ENCODE results near the gene PRDM10.

The PRDM10 gene

DNA sequence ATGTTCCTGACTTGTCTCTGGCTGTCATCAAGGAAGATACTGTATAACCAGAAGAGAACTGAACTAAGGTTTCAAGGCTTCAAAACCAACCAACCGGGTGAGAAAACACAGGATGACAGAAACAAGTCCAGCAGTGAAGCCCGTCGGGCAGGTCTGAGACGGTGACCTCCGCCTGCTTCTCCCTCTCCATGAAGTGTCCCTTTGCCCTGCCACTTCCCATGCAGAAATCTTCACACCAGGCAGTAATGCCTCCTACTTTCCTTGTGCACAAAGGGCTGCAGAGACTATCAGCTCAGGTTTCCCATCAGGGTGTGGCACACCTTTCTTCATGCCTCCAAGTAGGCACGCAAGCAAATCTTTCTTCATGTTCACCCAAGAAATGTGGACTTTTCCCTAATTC lies 24.2 kb downstream of the PRDM10 start:
- TF ChIP-seq, protein P1, sequence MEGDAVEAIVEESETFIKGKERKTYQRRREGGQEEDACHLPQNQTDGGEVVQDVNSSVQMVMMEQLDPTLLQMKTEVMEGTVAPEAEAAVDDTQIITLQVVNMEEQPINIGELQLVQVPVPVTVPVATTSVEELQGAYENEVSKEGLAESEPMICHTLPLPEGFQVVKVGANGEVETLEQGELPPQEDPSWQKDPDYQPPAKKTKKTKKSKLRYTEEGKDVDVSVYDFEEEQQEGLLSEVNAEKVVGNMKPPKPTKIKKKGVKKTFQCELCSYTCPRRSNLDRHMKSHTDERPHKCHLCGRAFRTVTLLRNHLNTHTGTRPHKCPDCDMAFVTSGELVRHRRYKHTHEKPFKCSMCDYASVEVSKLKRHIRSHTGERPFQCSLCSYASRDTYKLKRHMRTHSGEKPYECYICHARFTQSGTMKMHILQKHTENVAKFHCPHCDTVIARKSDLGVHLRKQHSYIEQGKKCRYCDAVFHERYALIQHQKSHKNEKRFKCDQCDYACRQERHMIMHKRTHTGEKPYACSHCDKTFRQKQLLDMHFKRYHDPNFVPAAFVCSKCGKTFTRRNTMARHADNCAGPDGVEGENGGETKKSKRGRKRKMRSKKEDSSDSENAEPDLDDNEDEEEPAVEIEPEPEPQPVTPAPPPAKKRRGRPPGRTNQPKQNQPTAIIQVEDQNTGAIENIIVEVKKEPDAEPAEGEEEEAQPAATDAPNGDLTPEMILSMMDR (IDR thresholded peaks at IDR 0.05; ENCODE audit: low read length, missing control alignments): no peak
- no peak for DNase-seq (ENCODE audit: low read depth)
- H3K4me3 ChIP-seq (replicated peaks; ENCODE audit: low read depth, low read length): no peak overlapping the region

DNA sequence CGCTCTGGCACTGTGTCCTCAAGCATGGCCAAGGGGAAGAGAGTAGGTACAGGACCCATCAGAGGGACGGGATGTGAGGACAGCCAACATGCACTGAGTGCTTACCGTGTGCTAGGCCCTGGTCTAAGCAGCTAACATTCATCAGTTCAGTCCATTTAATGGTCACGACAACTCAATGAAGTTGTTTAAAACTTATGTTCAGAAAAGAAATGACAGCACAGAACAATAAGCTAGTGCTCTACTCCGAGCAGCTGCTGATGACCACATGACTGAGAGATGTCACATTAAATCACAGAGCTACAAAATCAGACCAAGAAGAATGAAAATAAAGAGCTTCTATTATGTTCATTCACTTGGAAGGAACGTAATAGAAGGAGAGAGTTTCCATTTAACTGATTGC lies 26.3 kb downstream of the PRDM10 start:
- DNase-seq (ENCODE audit: low read depth): no peak
- no peak overlapping the region for H3K4me3 ChIP-seq (replicated peaks; ENCODE audit: low read depth, low read length)
- TF ChIP-seq, protein P1 (IDR thresholded peaks at IDR 0.05; ENCODE audit: low read length, missing control alignments): no peak

DNA sequence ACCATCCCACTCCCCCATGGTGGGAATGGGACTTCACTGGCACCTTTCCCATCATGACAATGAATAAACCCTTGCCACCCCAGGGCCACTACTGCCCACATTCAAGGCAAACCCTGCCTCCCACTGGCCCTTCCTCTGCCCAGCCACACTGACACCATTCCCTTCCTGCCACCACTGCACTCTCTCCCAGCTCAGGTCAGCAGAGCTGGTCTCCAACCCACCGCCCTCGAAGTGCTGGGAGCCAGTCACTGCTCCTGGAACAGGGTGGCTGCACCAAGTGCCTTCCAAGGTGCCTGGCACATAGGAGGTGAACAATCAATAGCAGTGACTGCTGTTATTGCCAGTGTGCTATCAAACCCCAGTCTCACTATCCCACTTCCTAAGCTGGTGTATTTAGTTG lies 27.1 kb downstream of the PRDM10 start:
- TF ChIP-seq, protein P1 (IDR thresholded peaks at IDR 0.05; ENCODE audit: low read length, missing control alignments): no peak
- DNase-seq (ENCODE audit: low read depth): no peak
- H3K4me3 ChIP-seq (replicated peaks; ENCODE audit: low read depth, low read length): no peak overlapping the region

DNA sequence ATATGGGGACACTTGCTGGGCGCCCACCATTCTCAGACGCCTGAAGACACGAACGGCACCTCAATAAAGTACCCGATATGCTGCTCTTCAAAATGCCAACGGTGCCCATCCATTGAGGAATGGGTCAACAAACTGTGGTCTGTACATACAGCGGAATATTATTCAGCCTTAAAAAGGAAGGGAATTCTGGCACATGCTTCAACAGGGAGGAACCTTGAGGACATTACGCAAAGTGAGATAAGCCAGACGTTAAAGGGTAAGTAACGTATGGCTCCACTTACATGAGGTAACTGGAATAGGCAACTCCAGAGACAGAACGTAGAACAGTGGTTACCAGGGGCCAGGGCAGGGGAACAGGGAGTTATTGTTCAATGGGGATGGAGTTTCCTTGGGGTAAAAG lies 28.0 kb downstream of the PRDM10 start:
- no peak overlapping the region for H3K4me3 ChIP-seq (replicated peaks; ENCODE audit: low read depth, low read length)
- TF ChIP-seq, protein P1 (IDR thresholded peaks at IDR 0.05; ENCODE audit: low read length, missing control alignments): no peak
- DNase-seq (ENCODE audit: low read depth): no peak

DNA sequence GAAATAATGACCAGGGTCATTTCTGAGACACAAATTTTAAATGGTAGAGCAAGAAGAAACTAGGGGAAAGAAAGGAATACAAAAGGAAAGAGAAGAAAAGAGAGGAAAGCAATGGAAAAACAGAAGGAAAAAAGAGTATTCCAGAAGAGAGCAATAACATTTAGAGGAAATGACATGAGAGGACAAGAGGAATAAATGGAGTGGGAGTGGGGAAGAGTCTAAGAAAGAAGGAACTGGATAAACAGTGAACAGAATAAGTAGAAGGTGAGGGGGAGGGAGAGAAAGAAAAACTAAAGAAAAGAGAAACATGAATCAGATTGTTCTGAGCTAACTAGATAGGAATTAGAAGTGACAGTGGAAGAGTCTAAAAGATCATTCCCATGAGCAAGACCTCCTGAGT lies 28.4 kb downstream of the PRDM10 start:
- TF ChIP-seq, protein P1 (IDR thresholded peaks at IDR 0.05; ENCODE audit: low read length, missing control alignments): no peak
- no peak for DNase-seq (ENCODE audit: low read depth)
- H3K4me3 ChIP-seq (replicated peaks; ENCODE audit: low read depth, low read length): no peak overlapping the region

DNA sequence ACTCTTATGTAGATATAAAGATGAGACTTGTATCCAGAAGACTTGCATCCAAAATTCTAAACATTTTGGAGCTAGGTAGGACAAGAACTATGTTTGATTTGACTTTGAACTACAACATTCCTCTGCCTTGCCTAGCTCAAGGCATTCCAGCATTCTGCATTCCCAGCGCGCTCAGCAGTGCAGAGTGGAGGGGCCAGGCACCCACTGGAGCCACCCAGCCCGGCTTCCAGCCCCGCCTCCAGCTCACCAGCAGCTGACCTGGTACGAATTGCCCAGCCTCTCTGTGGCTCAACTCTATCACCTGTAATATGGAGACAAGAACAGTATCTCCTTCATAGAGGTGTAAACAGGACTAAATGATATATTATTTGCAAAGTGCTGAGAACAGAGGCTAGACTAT lies 28.8 kb downstream of the PRDM10 start:
- no peak for DNase-seq (ENCODE audit: low read depth)
- TF ChIP-seq, protein P1 (IDR thresholded peaks at IDR 0.05; ENCODE audit: low read length, missing control alignments): no peak

DNA sequence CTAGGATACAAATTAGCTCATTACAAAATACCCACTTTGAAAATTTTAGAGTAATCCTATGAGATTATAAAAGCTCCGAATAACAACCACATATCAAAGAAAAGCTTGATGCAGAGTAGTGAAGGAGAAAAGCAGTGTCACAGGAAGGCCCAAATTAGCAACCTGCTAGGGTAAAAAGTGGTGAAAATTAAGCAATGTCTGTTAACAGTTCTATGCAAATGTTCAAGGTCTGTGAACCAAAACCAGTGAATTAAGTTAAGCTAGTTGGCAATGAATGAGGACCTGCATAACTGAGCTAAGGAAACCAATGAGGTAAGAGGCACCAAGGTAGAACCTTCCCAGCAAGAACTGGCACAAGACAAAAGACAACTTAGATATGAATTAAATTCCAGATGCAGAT lies 29.6 kb downstream of the PRDM10 start:
- TF ChIP-seq, protein P1 (IDR thresholded peaks at IDR 0.05; ENCODE audit: low read length, missing control alignments): no peak
- no peak overlapping the region for H3K4me3 ChIP-seq (replicated peaks; ENCODE audit: low read depth, low read length)
- no peak for DNase-seq (ENCODE audit: low read depth)

More for the DNA sequence above, 28.8 kb downstream of the PRDM10 start:
- no peak overlapping the region for H3K4me3 ChIP-seq (replicated peaks; ENCODE audit: low read depth, low read length)

Data from fibroblast of pulmonary artery (primary cell).